Skeletal muscle satellite cell (primary cell): Measurements from ENCODE around the gene RPH3AL.
"Not testable (repeated sequence)": the region's sequence is repeated elsewhere in the genome, so short reads cannot be mapped to it uniquely, and the experiment has no call there.

ENCODE experiments used
- H3K27me3 ChIP-seq: 2 replicates; pipeline ENCODE4 v1.7.0; 2013; ENCODE audit warnings: low read length; ENCODE audit not compliant: control insufficient read depth, insufficient read depth
- H3K36me3 ChIP-seq: 2 replicates; pipeline ENCODE4 v1.7.0; 2013; ENCODE audit warnings: mild to moderate bottlenecking, control low read depth, low read length; ENCODE audit not compliant: insufficient read depth
- H3K4me1 ChIP-seq: 2 replicates; pipeline ENCODE4 v1.7.0; 2013; ENCODE audit warnings: low read length; ENCODE audit not compliant: control insufficient read depth, insufficient read depth
- H3K4me2 ChIP-seq: 2 replicates; pipeline ENCODE4 v1.7.0; 2013; ENCODE audit warnings: mild to moderate bottlenecking, low read length
- H3K4me3 ChIP-seq: 2 replicates; pipeline ENCODE4 v1.7.0; 2013; ENCODE audit warnings: low read length
- H3K9ac ChIP-seq: 2 replicates; pipeline ENCODE4 v1.7.0; 2013; ENCODE audit warnings: mild to moderate bottlenecking, low read depth, low read length, moderate library complexity
- H3K9me3 ChIP-seq: replicated peaks from 2 replicates; pipeline ENCODE4 v1.7.0; 2013; ENCODE audit warnings: mild to moderate bottlenecking, control low read depth, low read length

Gene RPH3AL

GRCh38 chr17:376936-377863, 24.6 kb upstream of the RPH3AL start:
- Histone ChIP-seq H3K9ac (no peak overlapping the region), H3K9me3 (no peaks in the 10 kb centered on the region), H3K4me3 (no peak overlapping the region), H3K4me2 (no peak overlapping the region), H3K27me3 (peaks cover 20% of the 10 kb centered on the region), H3K36me3 (no peaks in the 10 kb centered on the region), H3K4me1 (no peaks in the 10 kb centered on the region)

- Histone ChIP-seq H3K4me2 (no peak overlapping the region), H3K9ac (no peak overlapping the region), H3K36me3 (no peaks in the 10 kb centered on the region), H3K4me1 (no peaks in the 10 kb centered on the region), H3K9me3 (no peaks in the 10 kb centered on the region), H3K27me3 (peaks cover 6% of the 10 kb centered on the region), H3K4me3 (no peak overlapping the region)
Measured at GRCh38 chr17:373613-374230, 21.1 kb upstream of the RPH3AL start.

GRCh38 chr17:372157-373152, 19.8 kb upstream of the RPH3AL start:
- Histone ChIP-seq H3K9me3 (peaks cover 2% of the 10 kb centered on the region), H3K36me3 (no peaks in the 10 kb centered on the region), H3K4me2 (no peak overlapping the region), H3K9ac (no peak overlapping the region), H3K4me3 (no peak overlapping the region), H3K27me3 (peaks cover 4% of the 10 kb centered on the region), H3K4me1 (no peaks in the 10 kb centered on the region)

GRCh38 chr17:371583-371982, 19.0 kb upstream of the RPH3AL start:
- Histone ChIP-seq H3K9me3 (peaks cover 2% of the 10 kb centered on the region), H3K4me3 (no peak overlapping the region), H3K36me3 (no peaks in the 10 kb centered on the region), H3K4me2 (no peak overlapping the region), H3K4me1 (no peaks in the 10 kb centered on the region), H3K27me3 (no peaks in the 10 kb centered on the region), H3K9ac (no peak overlapping the region)

- H3K27me3 ChIP-seq, H3K4me3 ChIP-seq, H3K36me3 ChIP-seq, H3K4me1 ChIP-seq, H3K9me3 ChIP-seq, H3K4me2 ChIP-seq, H3K9ac ChIP-seq: not testable (repeated sequence)
Measured at GRCh38 chr17:367656-368055, 15.0 kb upstream of the RPH3AL start.

GRCh38 chr17:366657-367615, 14.3 kb upstream of the RPH3AL start:
- H3K4me3 ChIP-seq, H3K9ac ChIP-seq, H3K36me3 ChIP-seq, H3K4me2 ChIP-seq, H3K9me3 ChIP-seq, H3K27me3 ChIP-seq, H3K4me1 ChIP-seq: not testable (repeated sequence)

GRCh38 chr17:364766-365165, 12.2 kb upstream of the RPH3AL start:
- Histone ChIP-seq H3K4me3 (no peak overlapping the region), H3K4me1 (no peaks in the 10 kb centered on the region)

GRCh38 chr17:364308-364707, 11.7 kb upstream of the RPH3AL start:
- Histone ChIP-seq H3K9me3 (peaks cover 2% of the 10 kb centered on the region), H3K9ac (no peak overlapping the region), H3K4me1 (no peaks in the 10 kb centered on the region), H3K27me3 (no peaks in the 10 kb centered on the region), H3K36me3 (no peaks in the 10 kb centered on the region), H3K4me2 (no peak overlapping the region), H3K4me3 (no peak overlapping the region)

More at GRCh38 chr17:364766-365165, 12.2 kb upstream of the RPH3AL start:
- Histone ChIP-seq H3K4me2 (no peak overlapping the region), H3K9me3 (peaks cover 2% of the 10 kb centered on the region), H3K27me3 (no peaks in the 10 kb centered on the region), H3K9ac (no peak overlapping the region), H3K36me3 (no peaks in the 10 kb centered on the region)

- H3K36me3 ChIP-seq: no peaks in the 10 kb centered on the region
- no peak overlapping the region for H3K4me3 ChIP-seq
- H3K4me1 ChIP-seq: no peaks in the 10 kb centered on the region
- peaks cover 6% of the 10 kb centered on the region for H3K27me3 ChIP-seq
- no peak overlapping the region for H3K9ac ChIP-seq
- H3K4me2 ChIP-seq: no peak overlapping the region
- no peaks in the 10 kb centered on the region for H3K9me3 ChIP-seq
Measured at GRCh38 chr17:362721-363120, 10.1 kb upstream of the RPH3AL start.

GRCh38 chr17:360092-360750, 7.6 kb upstream of the RPH3AL start:
- Histone ChIP-seq H3K4me1 (no peaks in the 10 kb centered on the region), H3K4me3 (no peak overlapping the region), H3K36me3 (no peaks in the 10 kb centered on the region), H3K9me3 (no peaks in the 10 kb centered on the region), H3K27me3 (peaks cover 6% of the 10 kb centered on the region), H3K4me2 (no peak overlapping the region), H3K9ac (no peak overlapping the region)
